ENCODE data around the gene TMEM81. TPM values are rescaled to one million over a fixed set of nuclear protein-coding genes. Genes with fewer than 3 reads are reported as not detected.

Gene TMEM81
- polyA plus RNA-seq, 3 donors = 3.6 to 4.5 (median 3.9) TPM

- DNase-seq (ENCODE audit: low read depth in 3 of 3, low spot score in 2 of 3) = no peak
Measured at GRCh38 chr1:205041001-205041715, 43.1 kb downstream of the TMEM81 start.

- DNase-seq (ENCODE audit: low read depth in 3 of 3, low spot score in 2 of 3) = no peak
Measured at GRCh38 chr1:205038132-205038786, 46.0 kb downstream of the TMEM81 start.

GRCh38 chr1:205037539-205037938 is 46.7 kb downstream of the TMEM81 start:
- no peak for DNase-seq (ENCODE audit: low read depth in 3 of 3, low spot score in 2 of 3)

Other genes with a start within 250 kb of the TMEM81 start
- 10 to 100 TPM; 13.3 to 24.7 (median 13.9) TPM for gene NFASC, start 213.6 kb downstream of the TMEM81 start, polyA plus RNA-seq (ENCODE audit: insufficient read length in 3 of 3)
- under 1 TPM; 0.39 to 0.69 (median 0.65) TPM for gene CNTN2, start 41.2 kb downstream of the TMEM81 start, polyA plus RNA-seq (ENCODE audit: insufficient read length in 3 of 3)
- 10 to 100 TPM; 20.4 to 22.1 (median 21.4) TPM for gene RBBP5, start 37.5 kb upstream of the TMEM81 start, polyA plus RNA-seq (ENCODE audit: insufficient read length in 3 of 3)
- 10 to 100 TPM; 19.8 to 21.0 (median 20.9) TPM for gene DSTYK, start 127.2 kb upstream of the TMEM81 start, polyA plus RNA-seq (ENCODE audit: insufficient read length in 3 of 3)
- gene TMCC2, start 143.5 kb upstream of the TMEM81 start, polyA plus RNA-seq (ENCODE audit: insufficient read length in 3 of 3) = 1 to 10 TPM; 5.1 to 8.0 (median 6.3) TPM
- gene NUAK2, start 237.3 kb upstream of the TMEM81 start, polyA plus RNA-seq (ENCODE audit: insufficient read length in 3 of 3) = 1 to 10 TPM; 5.8 to 9.9 (median 9.2) TPM